HG03442 (cell line): ENCODE measurements around the gene TLE3.
A peak's percentile ranks its signal among the peaks of the same experiment; 100 is the strongest.

Experiments used
- ATAC-seq: cut with Tn5 transposase; IDR thresholded peaks from one replicate; pipeline ENCODE4 v1.9.1; 2021; ENCODE audit warnings: mild to moderate bottlenecking, moderate library complexity; ENCODE audit not compliant: unreplicated experiment

Gene TLE3

GRCh38 chr15:70099967-70100473, 2.3 kb upstream of the TLE3 start:
- no peak for ATAC-seq

GRCh38 chr15:70099167-70099966, 1.6 kb upstream of the TLE3 start:
- peak; percentile 60 for ATAC-seq

GRCh38 chr15:70098461-70099166, 897 bp upstream of the TLE3 start:
- peak; percentile 1 for ATAC-seq

GRCh38 chr15:70098153-70098460, 390 bp upstream of the TLE3 start:
- no peak for ATAC-seq

- ATAC-seq: no peak
Observed at GRCh38 chr15:70097063-70097320, 725 bp downstream of the TLE3 start.

GRCh38 chr15:70096215-70097062, 1.3 kb downstream of the TLE3 start:
- ATAC-seq: no peak

- ATAC-seq: no peak
Observed at GRCh38 chr15:70095408-70096214, 2.1 kb downstream of the TLE3 start.

GRCh38 chr15:70094690-70095311, 2.9 kb downstream of the TLE3 start:
- ATAC-seq: no peak

GRCh38 chr15:70093481-70094319, 4.0 kb downstream of the TLE3 start:
- ATAC-seq: no peak

- ATAC-seq: no peak
Observed at GRCh38 chr15:70093070-70093469, 4.6 kb downstream of the TLE3 start.

- ATAC-seq: no peak
Observed at GRCh38 chr15:70092464-70093027, 5.2 kb downstream of the TLE3 start.

GRCh38 chr15:70091726-70092463, 5.8 kb downstream of the TLE3 start:
- no peak for ATAC-seq

GRCh38 chr15:70090436-70091296, 7.1 kb downstream of the TLE3 start:
- ATAC-seq: no peak

GRCh38 chr15:70089692-70089971, 8.1 kb downstream of the TLE3 start:
- no peak for ATAC-seq

GRCh38 chr15:70088887-70089691, 8.6 kb downstream of the TLE3 start:
- no peak for ATAC-seq

- ATAC-seq: no peak
Observed at GRCh38 chr15:70088455-70088854, 9.3 kb downstream of the TLE3 start.
